Breast epithelium (tissue), 4 donors: Measurements from ENCODE around the gene LRRTM1. TPM values are rescaled to one million over a fixed set of nuclear protein-coding genes. Genes with fewer than 3 reads are reported as not detected.

Experiments used
- DNase-seq, 2 donors: peaks; one replicate each; pipeline ENCODE4 v3.0.0-alpha.2; 2019; ENCODE audit warnings: low spot score in 2 of 2
- H3K27ac ChIP-seq, 2 donors: fragments of 200-600 bp; sonication (generic) in 1 of 2; one replicate each; pipeline ENCODE4 v1.5.1; 2016 to 2019; ENCODE audit warnings: mild to moderate bottlenecking in 1 of 2
- H3K27me3 ChIP-seq, 2 donors: fragments of 200-600 bp; sonication (generic) in 1 of 2; one replicate each; pipeline versions ENCODE4 v1.5.1 to v1.6.0; 2017 to 2019; ENCODE audit warnings: control low read depth in 1 of 2, mild to moderate bottlenecking in 1 of 2
- H3K36me3 ChIP-seq: fragments of 200-600 bp; one replicate; pipeline ENCODE4 v1.5.1; 2019
- H3K4me1 ChIP-seq, 2 donors: fragments of 200-600 bp; sonication (generic); one replicate each; pipeline ENCODE4 v1.5.1; 2016 to 2019; ENCODE audit warnings: control low read depth in 1 of 2
- H3K4me3 ChIP-seq, 3 donors: fragments of 200-600 bp; sonication (generic); 1 replicate in 2 of 3; 2 replicates in 1 of 3; pipeline ENCODE4 v1.5.1; 2016 to 2019; ENCODE audit warnings: mild to moderate bottlenecking in 3 of 3, moderate library complexity in 2 of 3
- H3K9me3 ChIP-seq, 2 donors: fragments of 200-600 bp; sonication (generic) in 1 of 2; one replicate each; pipeline ENCODE4 v1.5.1; 2016 to 2019; ENCODE audit warnings: control low read depth in 1 of 2
- POLR2A ChIP-seq: fragments of 450-650 bp; IDR thresholded peaks from one replicate; pipeline ENCODE4 v1.6.1; 2016; ENCODE audit warnings: antibody characterized with exemption, mild to moderate bottlenecking, moderate library complexity
- POLR2AphosphoS5 ChIP-seq, 3 donors: sonication (generic); formaldehyde crosslinking; IDR thresholded peaks; one replicate each; pipeline ENCODE4 v1.6.1; 2017; ENCODE audit warnings: antibody characterized with exemption in 3 of 3
- intact Hi-C: fragments of 100-400 bp; cut with DNase I; formaldehyde crosslinking; loops from one replicate; pipeline ENCODE4 v1.15.1; 2023; ENCODE audit warnings: low total_unique reads
- total RNA-seq, 3 donors: library from RNA; depleted of rRNA; stranded (reverse); fragments of >200 nt; gene quantifications; one replicate each; pipeline ENCODE4 v1.1.0, GENCODE V29; 2016
- TF ChIP-seq, protein P1 (sequence below), 3 donors: fragments of 450-650 bp; IDR thresholded peaks; one replicate each; pipeline ENCODE4 v1.5.1; 2016 to 2017; ENCODE audit warnings: antibody characterized with exemption in 3 of 3, mild to moderate bottlenecking in 3 of 3, moderate library complexity in 3 of 3

The LRRTM1 gene
- total RNA-seq, 3 donors from 2014 or later, result 0.15 TPM; not detected in 2

DNA sequence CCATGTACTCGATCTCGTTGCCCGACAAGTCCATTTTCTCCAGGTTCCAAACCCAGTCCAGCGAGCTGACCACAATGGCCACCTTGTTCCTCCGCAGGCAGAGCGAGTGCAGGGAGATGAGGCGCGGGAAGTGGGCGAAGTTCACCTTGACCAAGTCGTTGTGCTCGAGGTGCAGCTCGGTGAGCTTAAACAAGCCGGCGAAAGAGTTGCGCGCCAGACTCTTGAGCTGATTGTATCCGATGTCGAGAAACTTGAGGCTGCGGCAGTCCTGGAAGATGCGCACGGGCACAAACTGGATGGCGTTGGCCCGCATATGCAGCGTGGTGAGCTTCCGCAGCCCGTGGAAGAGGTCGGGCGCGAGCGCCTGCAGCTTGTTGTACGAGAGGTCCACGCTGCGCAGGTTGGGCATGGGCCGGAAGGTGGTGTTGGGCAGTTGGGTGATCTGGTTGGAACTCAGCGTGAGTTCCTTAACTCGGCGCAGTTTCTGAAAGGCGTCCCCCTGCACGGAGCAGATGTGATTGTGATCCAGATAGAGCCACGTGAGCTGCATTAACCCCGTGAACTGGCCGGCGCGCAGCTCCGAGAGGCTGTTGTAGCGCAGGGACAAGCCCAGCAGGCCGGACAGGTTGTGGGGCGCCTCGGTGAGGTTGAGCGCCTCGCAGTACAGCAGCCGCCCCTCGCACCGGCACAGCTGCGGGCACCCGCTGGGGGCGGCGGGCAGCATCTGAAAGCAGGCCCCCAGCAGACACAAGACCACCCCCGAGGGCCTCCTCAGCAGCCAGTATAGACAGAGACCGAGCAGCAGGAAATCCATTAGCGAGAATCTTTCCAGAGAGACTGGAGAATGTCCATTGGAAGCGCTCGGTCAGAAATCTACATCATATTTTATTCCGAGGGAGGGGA is 1.3 kb downstream of the LRRTM1 start:
- Histone ChIP-seq H3K27me3 (peaks cover 0 to 39% of the 10 kb centered on the region in 2 donors), H3K27ac (no peak overlapping the region), H3K36me3 (no peaks in the 10 kb centered on the region), H3K4me1 (no peaks in the 10 kb centered on the region), H3K4me3 (peak overlapping the region in 2 of 3 donors; percentile 42 to 63), H3K9me3 (no peaks in the 10 kb centered on the region)
- intact Hi-C loops, result no loop called here
- DNase-seq, result no peak
- no peak for TF ChIP-seq POLR2AphosphoS5 (IDR thresholded peaks at IDR 0.05)
- TF ChIP-seq POLR2A, result no peak
- TF ChIP-seq, protein P1, sequence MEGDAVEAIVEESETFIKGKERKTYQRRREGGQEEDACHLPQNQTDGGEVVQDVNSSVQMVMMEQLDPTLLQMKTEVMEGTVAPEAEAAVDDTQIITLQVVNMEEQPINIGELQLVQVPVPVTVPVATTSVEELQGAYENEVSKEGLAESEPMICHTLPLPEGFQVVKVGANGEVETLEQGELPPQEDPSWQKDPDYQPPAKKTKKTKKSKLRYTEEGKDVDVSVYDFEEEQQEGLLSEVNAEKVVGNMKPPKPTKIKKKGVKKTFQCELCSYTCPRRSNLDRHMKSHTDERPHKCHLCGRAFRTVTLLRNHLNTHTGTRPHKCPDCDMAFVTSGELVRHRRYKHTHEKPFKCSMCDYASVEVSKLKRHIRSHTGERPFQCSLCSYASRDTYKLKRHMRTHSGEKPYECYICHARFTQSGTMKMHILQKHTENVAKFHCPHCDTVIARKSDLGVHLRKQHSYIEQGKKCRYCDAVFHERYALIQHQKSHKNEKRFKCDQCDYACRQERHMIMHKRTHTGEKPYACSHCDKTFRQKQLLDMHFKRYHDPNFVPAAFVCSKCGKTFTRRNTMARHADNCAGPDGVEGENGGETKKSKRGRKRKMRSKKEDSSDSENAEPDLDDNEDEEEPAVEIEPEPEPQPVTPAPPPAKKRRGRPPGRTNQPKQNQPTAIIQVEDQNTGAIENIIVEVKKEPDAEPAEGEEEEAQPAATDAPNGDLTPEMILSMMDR (IDR thresholded peaks at IDR 0.05), result no peak

- no peak overlapping the region for H3K4me3 ChIP-seq
- no peaks in the 10 kb centered on the region for H3K9me3 ChIP-seq
Measured at GRCh38 chr2:80302314-80303005, 2.1 kb downstream of the LRRTM1 start.

DNA sequence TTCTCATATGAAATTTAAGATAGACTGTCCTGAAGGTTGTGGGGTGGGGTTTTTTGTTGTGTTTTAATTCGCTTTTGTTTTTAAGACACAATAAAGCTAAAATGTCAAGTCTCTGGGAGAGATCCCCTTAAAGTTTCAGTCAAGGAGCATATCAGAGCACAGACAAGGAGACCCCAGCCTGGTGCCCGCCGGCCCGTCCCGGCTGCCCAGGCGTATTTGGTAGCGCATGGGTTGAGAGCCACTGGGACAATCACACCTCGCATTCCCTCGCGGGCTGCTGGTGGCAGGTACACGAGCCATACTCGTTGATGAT is 2.6 kb downstream of the LRRTM1 start:
- no peak for TF ChIP-seq POLR2AphosphoS5 (IDR thresholded peaks at IDR 0.05)
- TF ChIP-seq, protein P1 (IDR thresholded peaks at IDR 0.05), result no peak
- no peak for TF ChIP-seq POLR2A
- Histone ChIP-seq H3K36me3 (no peaks in the 10 kb centered on the region), H3K4me1 (no peaks in the 10 kb centered on the region), H3K27ac (no peak overlapping the region), H3K4me3 (no peak overlapping the region), H3K27me3 (peaks cover 0 to 39% of the 10 kb centered on the region in 2 donors), H3K9me3 (no peaks in the 10 kb centered on the region)
- no peak for DNase-seq
- intact Hi-C loops, result no loop called here

More at GRCh38 chr2:80302314-80303005, 2.1 kb downstream of the LRRTM1 start:
- Histone ChIP-seq H3K36me3 (no peaks in the 10 kb centered on the region), H3K27me3 (peaks cover 0 to 39% of the 10 kb centered on the region in 2 donors), H3K4me1 (no peaks in the 10 kb centered on the region), H3K27ac (no peak overlapping the region)
- intact Hi-C loops, result no loop called here
- DNase-seq, result no peak
- no peak for TF ChIP-seq POLR2A

GRCh38 chr2:80300954-80301353 is 3.6 kb downstream of the LRRTM1 start:
- Histone ChIP-seq H3K36me3 (no peaks in the 10 kb centered on the region), H3K27me3 (peaks cover 0 to 39% of the 10 kb centered on the region in 2 donors), H3K27ac (no peak overlapping the region), H3K9me3 (no peaks in the 10 kb centered on the region), H3K4me1 (no peaks in the 10 kb centered on the region), H3K4me3 (no peak overlapping the region)
- intact Hi-C loops, result no loop called here
- no peak for DNase-seq
- TF ChIP-seq POLR2AphosphoS5 (IDR thresholded peaks at IDR 0.05) (no peak), POLR2A (no peak)
- TF ChIP-seq, protein P1 (IDR thresholded peaks at IDR 0.05), result no peak

GRCh38 chr2:80300346-80300745 is 4.2 kb downstream of the LRRTM1 start:
- TF ChIP-seq, protein P1 (IDR thresholded peaks at IDR 0.05), result no peak
- no peak for TF ChIP-seq POLR2A
- TF ChIP-seq POLR2AphosphoS5 (IDR thresholded peaks at IDR 0.05), result no peak
- Histone ChIP-seq H3K27me3 (peaks cover 0 to 39% of the 10 kb centered on the region in 2 donors), H3K4me1 (no peaks in the 10 kb centered on the region), H3K27ac (no peak overlapping the region), H3K36me3 (no peaks in the 10 kb centered on the region), H3K9me3 (no peaks in the 10 kb centered on the region), H3K4me3 (no peak overlapping the region)
- no peak for DNase-seq
- intact Hi-C loops, result no loop called here
